Astrocyte of the cerebellum (primary cell): ENCODE measurements around the gene MED26.
"Not testable (repeated sequence)": the region's sequence is repeated elsewhere in the genome, so short reads cannot be mapped to it uniquely, and the experiment has no call there.

Experiments used
- DNase-seq: peaks from one replicate; pipeline ENCODE4 v3.0.0-alpha.2; 2011; ENCODE audit warnings: low read depth
- H3K4me3 ChIP-seq: 2 replicates; pipeline ENCODE4 v1.5.1; 2011; ENCODE audit warnings: mild to moderate bottlenecking, low read depth, low read length, moderate library complexity
- CTCF ChIP-seq: IDR thresholded peaks from 2 replicates; pipeline ENCODE4 v1.5.1; 2012; ENCODE audit warnings: low read length, low read depth, moderate library complexity, mild to moderate bottlenecking; ENCODE audit errors: missing control alignments
- in situ Hi-C: cut with HindIII; loops from 2 replicates; pipeline ENCODE4 v1.10.0; 2017; ENCODE audit warnings: low sequenced_read_pairs

MED26 gene

GRCh38 chr19:16670291-16670690, 42.3 kb upstream of the MED26 start:
- in situ Hi-C loops: no loop called here
- no peak overlapping the region for H3K4me3 ChIP-seq
- no peak for TF ChIP-seq CTCF
- no peak for DNase-seq

- DNase-seq, H3K4me3 ChIP-seq, in situ Hi-C loops: not testable (repeated sequence)
These were observed 40.7 kb upstream of the MED26 start for GRCh38 chr19:16668702-16669101.

GRCh38 chr19:16668176-16668575, 40.2 kb upstream of the MED26 start:
- DNase-seq: no peak
- in situ Hi-C loops: no loop called here
- no peak for TF ChIP-seq CTCF
- no peak overlapping the region for H3K4me3 ChIP-seq

GRCh38 chr19:16661480-16662034, 33.6 kb upstream of the MED26 start:
- no peak for DNase-seq
- peak overlapping the region; percentile 73 for H3K4me3 ChIP-seq
- in situ Hi-C loops: no loop called here
- TF ChIP-seq CTCF: no peak

- TF ChIP-seq CTCF: no peak
- H3K4me3 ChIP-seq: peak within 1 kb of the TSS; percentile 73
- DNase-seq: no peak
- in situ Hi-C loops: no loop called here
These were observed 32.9 kb upstream of the MED26 start, which contains the start of gene TMEM38A for GRCh38 chr19:16660763-16661479. Gene TMEM38A, plus strand, starts transcription at chr19:16661139. Its CDS starts 79 bp downstream, at chr19:16661218.

- H3K4me3 ChIP-seq: peak within 1 kb of the TSS; percentile 73
- no peak for TF ChIP-seq CTCF
- in situ Hi-C loops: no loop called here
- peak; percentile 97 for DNase-seq
These were observed 32.1 kb upstream of the MED26 start, which contains the start of gene SMIM7 for GRCh38 chr19:16659832-16660708. Gene SMIM7, minus strand, starts transcription at chr19:16660144. Its CDS starts 34 bp downstream, at chr19:16660110.
